Measurements from ENCODE around the gene PTPN9. TPM values are rescaled to one million over a fixed set of nuclear protein-coding genes. Genes with fewer than 3 reads are reported as not detected.
A peak's percentile ranks its signal among the peaks of the same experiment; 100 is the strongest.

The PTPN9 gene
- total RNA-seq, 4 donors from 2014 or later = 8.6 to 24.5 (median 13.3) TPM

GRCh38 chr15:75620058-75620820 is 41.1 kb upstream of the PTPN9 start:
- peak in 1 of 2 donors; percentile 73 for DNase-seq (ENCODE audit: low spot score in 2 of 2)
- TF ChIP-seq POLR2AphosphoS5 (IDR thresholded peaks at IDR 0.05) (no peak), EP300 (IDR thresholded peaks at IDR 0.05) (no peak), POLR2A (IDR thresholded peaks at IDR 0.05) (no peak), CTCF (IDR thresholded peaks at IDR 0.05) (no peak)
- H3K9me3 ChIP-seq = no peaks in the 10 kb centered on the region
- peak overlapping the region; percentile 19 for H3K4me3 ChIP-seq
- H3K27me3 ChIP-seq = no peaks in the 10 kb centered on the region
- peaks cover 41% of the 10 kb centered on the region for H3K36me3 ChIP-seq
- WGBS = 16% methylated on average over 4 of the region's 4 CpGs
- H3K4me1 ChIP-seq = peaks cover 25% of the 10 kb centered on the region
- peak overlapping the region; percentile 76 for H3K27ac ChIP-seq

DNA sequence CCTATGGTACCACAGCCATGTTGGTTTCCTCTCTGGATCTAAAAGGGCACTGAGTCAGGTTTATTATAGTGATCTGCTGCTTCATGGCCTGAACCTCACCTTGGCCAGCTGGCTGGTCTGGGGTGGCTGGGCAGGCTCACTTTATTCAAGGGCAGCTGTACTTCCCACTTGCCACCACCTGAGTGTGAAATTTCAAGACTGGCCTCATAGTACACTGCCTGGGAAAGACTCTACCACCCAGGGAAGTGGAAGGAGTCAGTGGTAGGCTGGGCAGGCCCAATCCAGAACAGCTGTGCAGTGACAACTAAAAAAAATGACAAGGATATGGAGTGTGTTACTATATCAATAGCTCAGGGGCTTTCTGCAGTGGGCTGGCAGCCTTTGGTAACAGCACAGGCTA is 37.7 kb upstream of the PTPN9 start:
- no peak overlapping the region for H3K4me3 ChIP-seq
- H3K9me3 ChIP-seq = no peaks in the 10 kb centered on the region
- TF ChIP-seq POLR2AphosphoS5 (IDR thresholded peaks at IDR 0.05) (no peak), CTCF (IDR thresholded peaks at IDR 0.05) (no peak), EP300 (IDR thresholded peaks at IDR 0.05) (no peak), POLR2A (IDR thresholded peaks at IDR 0.05) (no peak)
- H3K27ac ChIP-seq = no peak overlapping the region
- peaks cover 62% of the 10 kb centered on the region for H3K36me3 ChIP-seq
- DNase-seq (ENCODE audit: low spot score in 2 of 2) = no peak
- H3K27me3 ChIP-seq = no peaks in the 10 kb centered on the region
- H3K4me1 ChIP-seq = peaks cover 25% of the 10 kb centered on the region

- 78% methylated on average over 6 of the region's 6 CpGs for WGBS
- Histone ChIP-seq H3K36me3 (peaks cover 84% of the 10 kb centered on the region), H3K9me3 (no peaks in the 10 kb centered on the region), H3K4me3 (no peak overlapping the region), H3K4me1 (no peaks in the 10 kb centered on the region), H3K27ac (no peak overlapping the region), H3K27me3 (no peaks in the 10 kb centered on the region)
- no peak for TF ChIP-seq CTCF (IDR thresholded peaks at IDR 0.05)
- TF ChIP-seq EP300 (IDR thresholded peaks at IDR 0.05) = no peak
- no peak for TF ChIP-seq POLR2A (IDR thresholded peaks at IDR 0.05)
- no peak for TF ChIP-seq POLR2AphosphoS5 (IDR thresholded peaks at IDR 0.05)
- DNase-seq (ENCODE audit: low spot score in 2 of 2) = no peak
These were observed 27.9 kb upstream of the PTPN9 start for GRCh38 chr15:75606711-75607699.

GRCh38 chr15:75606026-75606425 is 26.9 kb upstream of the PTPN9 start:
- Histone ChIP-seq H3K36me3 (peaks cover 87% of the 10 kb centered on the region), H3K27ac (no peak overlapping the region)

More at GRCh38 chr15:75606026-75606425, 26.9 kb upstream of the PTPN9 start:
- H3K4me3 ChIP-seq = no peak overlapping the region
- no peaks in the 10 kb centered on the region for H3K27me3 ChIP-seq
- no peak for TF ChIP-seq POLR2AphosphoS5 (IDR thresholded peaks at IDR 0.05)
- no peak for TF ChIP-seq EP300 (IDR thresholded peaks at IDR 0.05)
- TF ChIP-seq CTCF (IDR thresholded peaks at IDR 0.05) = no peak
- H3K9me3 ChIP-seq = no peaks in the 10 kb centered on the region
- no peaks in the 10 kb centered on the region for H3K4me1 ChIP-seq
- DNase-seq (ENCODE audit: low spot score in 2 of 2) = no peak
- 90% methylated on average over 8 of the region's 8 CpGs for WGBS

All from suprapubic skin (tissue), 4 donors.